ENCODE results near the gene KIAA0825.

DNA sequence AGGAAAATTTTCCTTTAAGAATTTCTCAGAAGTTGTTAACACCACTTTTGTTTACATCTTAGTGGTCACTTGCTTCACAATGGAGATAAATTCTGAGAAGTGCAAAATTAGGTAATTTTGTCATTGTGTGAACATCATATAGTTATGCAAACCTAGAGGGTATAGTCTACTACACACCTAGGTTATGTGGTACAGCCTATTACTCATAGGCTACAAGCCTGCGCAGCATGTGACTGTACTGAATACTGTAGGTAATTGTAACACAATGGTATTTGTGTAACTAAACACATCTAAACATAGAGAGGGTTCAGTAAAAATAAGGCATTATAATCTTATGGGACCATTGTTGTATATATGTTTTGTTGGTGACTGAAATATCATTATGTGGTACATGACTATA is 488.3 kb downstream of the KIAA0825 start:
- TF ChIP-seq, protein P1, sequence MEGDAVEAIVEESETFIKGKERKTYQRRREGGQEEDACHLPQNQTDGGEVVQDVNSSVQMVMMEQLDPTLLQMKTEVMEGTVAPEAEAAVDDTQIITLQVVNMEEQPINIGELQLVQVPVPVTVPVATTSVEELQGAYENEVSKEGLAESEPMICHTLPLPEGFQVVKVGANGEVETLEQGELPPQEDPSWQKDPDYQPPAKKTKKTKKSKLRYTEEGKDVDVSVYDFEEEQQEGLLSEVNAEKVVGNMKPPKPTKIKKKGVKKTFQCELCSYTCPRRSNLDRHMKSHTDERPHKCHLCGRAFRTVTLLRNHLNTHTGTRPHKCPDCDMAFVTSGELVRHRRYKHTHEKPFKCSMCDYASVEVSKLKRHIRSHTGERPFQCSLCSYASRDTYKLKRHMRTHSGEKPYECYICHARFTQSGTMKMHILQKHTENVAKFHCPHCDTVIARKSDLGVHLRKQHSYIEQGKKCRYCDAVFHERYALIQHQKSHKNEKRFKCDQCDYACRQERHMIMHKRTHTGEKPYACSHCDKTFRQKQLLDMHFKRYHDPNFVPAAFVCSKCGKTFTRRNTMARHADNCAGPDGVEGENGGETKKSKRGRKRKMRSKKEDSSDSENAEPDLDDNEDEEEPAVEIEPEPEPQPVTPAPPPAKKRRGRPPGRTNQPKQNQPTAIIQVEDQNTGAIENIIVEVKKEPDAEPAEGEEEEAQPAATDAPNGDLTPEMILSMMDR (conservative IDR thresholded peaks at IDR 0.05 in 1 of 2, IDR thresholded peaks at IDR 0.05 in 1 of 2; ENCODE audit: extremely low read depth in 1 of 2, insufficient read depth in 1 of 2, low read depth in 1 of 2, low read length in 2 of 2), result no peak
- no peak for TF ChIP-seq EZH2 (IDR thresholded peaks at IDR 0.05; ENCODE audit: borderline replicate concordance, low read length)
